Raji (cell line): Measurements from ENCODE around the gene ZSWIM4.

ENCODE experiments used
- POLR2A ChIP-seq: IDR thresholded peaks from 2 replicates; pipeline ENCODE4 v1.6.1; 2011; ENCODE audit warnings: low read depth, low read length, control low read depth; ENCODE audit not compliant: insufficient read depth

The ZSWIM4 gene

GRCh38 chr19:13835791-13836723 lies 40.8 kb downstream of the ZSWIM4 start:
- TF ChIP-seq POLR2A = no peak

GRCh38 chr19:13838435-13839129 lies 43.3 kb downstream of the ZSWIM4 start:
- no peak for TF ChIP-seq POLR2A

- TF ChIP-seq POLR2A = no peak
These were observed 44.1 kb downstream of the ZSWIM4 start for GRCh38 chr19:13839130-13839937.

GRCh38 chr19:13839938-13840304 lies 44.7 kb downstream of the ZSWIM4 start:
- no peak for TF ChIP-seq POLR2A

- TF ChIP-seq POLR2A = no peak
These were observed 45.3 kb downstream of the ZSWIM4 start for GRCh38 chr19:13840305-13841085.

- no peak for TF ChIP-seq POLR2A
These were observed 46.1 kb downstream of the ZSWIM4 start for GRCh38 chr19:13841086-13841961.

DNA sequence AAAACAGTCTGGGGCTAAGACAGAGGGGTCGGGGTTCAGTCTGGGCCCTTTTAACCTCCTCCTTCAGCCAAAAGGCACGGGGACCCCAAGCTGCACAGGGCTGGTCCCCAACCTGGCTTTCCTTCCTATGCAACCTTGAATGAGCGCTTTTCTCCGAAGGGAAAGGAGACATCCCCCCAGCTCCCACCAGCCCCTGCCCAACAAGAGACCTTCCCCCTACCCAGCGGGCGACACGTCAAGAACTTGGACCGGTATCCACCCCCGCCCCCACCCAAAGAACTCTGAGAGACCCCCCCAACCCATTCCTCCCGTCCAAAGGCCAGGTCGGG lies 46.7 kb downstream of the ZSWIM4 start:
- TF ChIP-seq POLR2A = no peak

DNA sequence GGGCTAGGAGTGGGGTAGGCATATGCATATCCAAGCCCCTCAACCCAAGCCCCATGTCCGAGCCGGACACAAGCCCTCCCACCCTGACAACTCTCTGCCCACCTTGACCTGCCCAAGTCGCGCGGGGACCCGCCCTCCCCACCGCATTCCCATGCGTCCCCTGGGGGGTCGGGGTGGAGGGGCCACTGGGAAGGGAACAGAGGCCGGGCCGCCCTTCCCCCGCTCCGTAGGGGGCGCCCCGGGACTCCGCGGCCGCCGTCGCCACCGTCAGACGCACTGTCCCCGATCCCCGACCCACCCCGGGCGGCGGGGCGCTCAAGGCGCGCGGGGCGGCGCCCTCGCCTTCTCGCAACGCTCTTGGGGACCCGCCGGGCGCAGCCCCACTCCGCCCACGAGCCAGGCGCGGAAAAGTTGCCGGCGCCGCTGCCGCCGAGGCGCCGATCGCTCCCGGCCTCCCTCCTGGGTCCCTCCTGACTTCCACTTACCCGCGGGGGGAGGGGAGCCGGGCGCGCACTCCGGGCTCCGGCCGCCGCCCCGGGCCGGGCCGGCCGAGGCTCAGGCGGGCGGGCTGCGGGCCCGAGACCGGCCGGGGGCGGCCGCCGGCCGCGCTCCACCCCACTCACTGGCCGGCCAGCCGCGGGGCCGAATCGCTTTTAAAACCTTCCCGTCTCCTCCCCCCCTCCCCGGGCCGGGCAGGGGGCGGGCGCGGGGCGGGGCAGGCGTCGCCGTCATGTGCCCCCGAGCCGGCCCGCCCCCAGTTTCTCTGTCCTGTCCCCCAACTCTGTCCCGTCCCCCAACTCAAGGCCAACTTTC lies 47.3 kb downstream of the ZSWIM4 start:
- TF ChIP-seq POLR2A = no peak

GRCh38 chr19:13843104-13843921 lies 48.1 kb downstream of the ZSWIM4 start:
- no peak for TF ChIP-seq POLR2A

DNA sequence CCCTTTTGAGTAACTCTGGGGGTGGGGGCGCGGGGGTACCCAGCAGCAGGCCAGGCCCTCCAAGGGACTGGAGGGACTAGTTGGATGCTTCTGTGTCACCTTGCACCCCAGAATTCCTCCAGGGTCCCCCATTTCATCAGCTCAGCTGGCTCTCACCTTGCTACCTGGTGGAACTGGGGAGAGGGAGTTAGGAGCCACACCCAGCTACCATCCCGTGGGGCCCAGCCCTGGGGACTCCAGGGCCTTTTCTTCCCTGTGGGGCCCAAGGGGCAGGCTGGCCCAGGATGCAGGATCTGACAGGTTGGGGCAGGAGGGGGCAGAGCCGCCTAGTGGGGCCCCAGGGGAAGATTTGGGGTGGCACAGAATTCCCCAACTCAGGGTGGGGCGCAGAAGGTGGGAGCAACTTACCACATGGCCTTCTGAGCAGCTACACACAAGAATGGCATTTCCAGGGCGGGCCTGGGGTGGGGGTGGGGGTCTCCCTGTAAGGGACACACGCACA lies 48.9 kb downstream of the ZSWIM4 start:
- no peak for TF ChIP-seq POLR2A

- TF ChIP-seq POLR2A = peak; percentile 68
These were observed 51.5 kb downstream of the ZSWIM4 start for GRCh38 chr19:13846557-13847406.
